H1 (cell line): ENCODE measurements around the gene GALNT7. TPM values are rescaled to one million over a fixed set of nuclear protein-coding genes. Genes with fewer than 3 reads are reported as not detected.

Experiments used
- CTCF ChIA-PET: fragments of 300-600 bp; sonication (Branson Sonifier 250); formaldehyde crosslinking; loops from one replicate; lab custom pipeline; 2021; ENCODE audit not compliant: partially characterized antibody; lab: Charles Lee
- POLR2A ChIA-PET: fragments of 300-600 bp; sonication (Branson Sonifier 250); formaldehyde crosslinking; loops from one replicate; lab custom pipeline; 2021; ENCODE audit warnings: inconsistent platforms; ENCODE audit not compliant: partially characterized antibody; lab: Charles Lee
- DNase-seq, 2 experiments: peaks; one replicate each; pipeline versions ENCODE4 v3.0.0 to v3.0.0-alpha.2; 2010 to 2022; ENCODE audit warnings: low spot score in 2 of 2, low read depth in 1 of 2, mixed read lengths in 1 of 2
- FAIRE-seq: peaks from 2 replicates; lab custom pipeline; 2011; peaks lifted over from hg19 to GRCh38; lab: Jason Lieb, UNC
- H2AFZ ChIP-seq: 2 replicates; pipeline ENCODE4 v1.8.1; 2012; ENCODE audit warnings: low read length, inconsistent platforms
- H2AK5ac ChIP-seq: 2 replicates; pipeline ENCODE4 v1.6.1; 2013; ENCODE audit warnings: low read depth, low read length
- H2BK120ac ChIP-seq: replicated peaks from 2 replicates; pipeline ENCODE3; 2013; ENCODE audit warnings: low read depth, low read length, inconsistent platforms
- H2BK12ac ChIP-seq: 2 replicates; pipeline ENCODE4 v1.6.1; 2013; ENCODE audit warnings: low read depth, low read length
- H2BK15ac ChIP-seq: 2 replicates; pipeline ENCODE4 v1.6.1; 2013; ENCODE audit warnings: low read length
- H2BK20ac ChIP-seq: 2 replicates; pipeline ENCODE4 v1.6.1; 2013; ENCODE audit warnings: low read length
- H2BK5ac ChIP-seq: 2 replicates; pipeline ENCODE4 v1.6.1; 2013; ENCODE audit warnings: low read depth, low read length
- H3K14ac ChIP-seq: 2 replicates; pipeline ENCODE4 v1.6.1; 2013; ENCODE audit warnings: inconsistent platforms; ENCODE audit not compliant: insufficient read length
- H3K18ac ChIP-seq: 2 replicates; pipeline ENCODE4 v1.6.1; 2013; ENCODE audit warnings: low read length; ENCODE audit errors: extremely low read depth
- H3K23ac ChIP-seq: 2 replicates; pipeline ENCODE4 v1.6.1; 2013; ENCODE audit warnings: inconsistent platforms; ENCODE audit not compliant: insufficient read length
- H3K23me2 ChIP-seq: 2 replicates; pipeline ENCODE4 v1.6.1; 2013; ENCODE audit warnings: low read depth, low read length
- H3K27ac ChIP-seq: 2 replicates; pipeline ENCODE4 v1.6.1; 2011; ENCODE audit warnings: low read depth, low read length, inconsistent platforms
- H3K27me3 ChIP-seq, 4 experiments: replicated peaks in 1 of 4; 1 replicate in 1 of 4; 2 replicates in 3 of 4; pipeline versions ENCODE4 v1.6.1 to v1.8.1; 2011 to 2013; ENCODE audit warnings: low read length in 3 of 4, mild to moderate bottlenecking in 3 of 4, inconsistent platforms in 2 of 4, mixed read lengths in 2 of 4, moderate library complexity in 1 of 4; ENCODE audit not compliant: control insufficient read depth in 3 of 4, insufficient read depth in 3 of 4; ENCODE audit errors: extremely low read depth in 1 of 4
- H3K36me3 ChIP-seq, 4 experiments: 2 replicates each; pipeline versions ENCODE4 v1.6.1 to v1.8.1; 2011 to 2013; ENCODE audit warnings: mild to moderate bottlenecking in 4 of 4, low read length in 3 of 4, moderate library complexity in 2 of 4, control low read depth in 1 of 4, inconsistent platforms in 1 of 4; ENCODE audit not compliant: insufficient read depth in 4 of 4, control insufficient read depth in 2 of 4
- H3K4ac ChIP-seq: replicated peaks from 2 replicates; pipeline ENCODE3; 2013; ENCODE audit warnings: low read length, low read depth, mixed read lengths, inconsistent platforms; ENCODE audit not compliant: insufficient read length
- H3K4me1 ChIP-seq, 4 experiments: replicated peaks in 1 of 4; 1 replicate in 1 of 4; 2 replicates in 3 of 4; pipeline versions ENCODE4 v1.6.1 to v1.8.1; 2011 to 2013; ENCODE audit warnings: low read length in 3 of 4, inconsistent platforms in 2 of 4, mixed read lengths in 1 of 4; ENCODE audit not compliant: insufficient read depth in 4 of 4, control insufficient read depth in 3 of 4
- H3K4me2 ChIP-seq, 2 experiments: 2 replicates each; pipeline versions ENCODE4 v1.6.1 to v1.8.1; 2011 to 2013; ENCODE audit warnings: low read depth in 2 of 2, low read length in 2 of 2, control low read depth in 1 of 2, inconsistent platforms in 1 of 2, mild to moderate bottlenecking in 1 of 2; ENCODE audit not compliant: insufficient read depth in 1 of 2
- H3K4me3 ChIP-seq, 4 experiments: fragments of 200-600, 300-600 bp in 1 of 4; sonication (generic), shearing (Covaris generic), sonication (Bioruptor Twin) in 1 of 4; 2 replicates each; pipeline versions ENCODE4 v1.5.1 to v1.8.1; 2011 to 2016; ENCODE audit warnings: low read length in 4 of 4, low read depth in 3 of 4, control low read depth in 2 of 4, inconsistent platforms in 2 of 4, mild to moderate bottlenecking in 2 of 4, mixed read lengths in 1 of 4, moderate library complexity in 1 of 4; ENCODE audit not compliant: insufficient read depth in 2 of 4; ENCODE audit errors: extremely low read depth in 1 of 4
- H3K56ac ChIP-seq: replicated peaks from 2 replicates; pipeline ENCODE3; 2013; ENCODE audit warnings: low read depth, mild to moderate bottlenecking, mixed read lengths, low read length, inconsistent platforms; ENCODE audit not compliant: insufficient read length
- H3K79me1 ChIP-seq: 2 replicates; pipeline ENCODE4 v1.6.1; 2013; ENCODE audit warnings: low read depth, low read length, control low read depth
- H3K79me2 ChIP-seq, 2 experiments: 2 replicates each; pipeline versions ENCODE4 v1.6.1 to v1.8.1; 2012 to 2013; ENCODE audit warnings: low read length in 2 of 2, mild to moderate bottlenecking in 2 of 2, inconsistent platforms in 1 of 2; ENCODE audit not compliant: insufficient read depth in 2 of 2, control insufficient read depth in 1 of 2
- H3K9ac ChIP-seq, 4 experiments: replicated peaks in 1 of 4; 1 replicate in 1 of 4; 2 replicates in 3 of 4; pipeline versions ENCODE4 v1.6.1 to v1.8.1; 2011 to 2013; ENCODE audit warnings: low read depth in 3 of 4, low read length in 3 of 4, control low read depth in 2 of 4, mild to moderate bottlenecking in 2 of 4, moderate library complexity in 2 of 4, inconsistent platforms in 1 of 4; ENCODE audit errors: extremely low read depth in 1 of 4
- H3K9me3 ChIP-seq, 2 experiments: 2 replicates each; pipeline versions ENCODE4 v1.6.1 to v1.8.1; 2012 to 2013; ENCODE audit warnings: mild to moderate bottlenecking in 2 of 2, moderate library complexity in 2 of 2, control low read depth in 1 of 2, inconsistent platforms in 1 of 2, low read depth in 1 of 2, low read length in 1 of 2, mixed read lengths in 1 of 2; ENCODE audit not compliant: insufficient read depth in 2 of 2
- H4K20me1 ChIP-seq, 2 experiments: replicated peaks in 1 of 2; 2 replicates each; pipeline versions ENCODE3 to v1.8.1; 2011 to 2013; ENCODE audit warnings: inconsistent platforms in 2 of 2, low read length in 2 of 2, mild to moderate bottlenecking in 1 of 2; ENCODE audit not compliant: insufficient read depth in 2 of 2, control insufficient read depth in 1 of 2
- H4K5ac ChIP-seq: 2 replicates; pipeline ENCODE4 v1.6.1; 2013; ENCODE audit warnings: low read length, low read depth, mixed read lengths, inconsistent platforms; ENCODE audit not compliant: insufficient read length
- H4K8ac ChIP-seq: 2 replicates; pipeline ENCODE4 v1.8.0; 2013; ENCODE audit warnings: mild to moderate bottlenecking, moderate library complexity, low read length, inconsistent platforms; ENCODE audit not compliant: insufficient read depth; ENCODE audit errors: extremely low read depth
- H4K91ac ChIP-seq: replicated peaks from 2 replicates; pipeline ENCODE3; 2013; ENCODE audit warnings: low read length, mixed read lengths, inconsistent platforms; ENCODE audit not compliant: insufficient read length
- BRCA1 ChIP-seq: IDR thresholded peaks from 2 replicates; pipeline ENCODE4 v1.6.1; 2012; ENCODE audit warnings: low read depth, low read length, improper control_type of control experiment
- CREB1 ChIP-seq: IDR thresholded peaks from 2 replicates; pipeline ENCODE4 v1.6.1; 2012; ENCODE audit warnings: inconsistent platforms
- KDM4A ChIP-seq: IDR thresholded peaks from one replicate; pipeline ENCODE4 v1.7.1; 2012; ENCODE audit warnings: low read depth, mild to moderate bottlenecking, moderate library complexity, low read length, inconsistent platforms; ENCODE audit not compliant: severe bottlenecking
- SAP30 ChIP-seq: fragments of 300-600 bp; sonication (generic); IDR thresholded peaks from 2 replicates; pipeline ENCODE4 v1.7.1; 2012; ENCODE audit warnings: low read length, moderate library complexity, mild to moderate bottlenecking, inconsistent platforms; ENCODE audit not compliant: insufficient read depth, insufficient replicate concordance
- SIRT6 ChIP-seq: IDR thresholded peaks from one replicate; pipeline ENCODE4 v1.7.1; 2012; ENCODE audit warnings: low read length, inconsistent platforms
- TAF7 ChIP-seq: optimal IDR thresholded peaks from 2 replicates; pipeline ENCODE3; 2011; ENCODE audit warnings: low read depth, mild to moderate bottlenecking, inconsistent platforms, low read length, moderate library complexity, borderline replicate concordance
- TEAD4 ChIP-seq: IDR thresholded peaks from 2 replicates; pipeline ENCODE4 v1.6.1; 2012; ENCODE audit warnings: low read depth, low read length, inconsistent platforms, mixed read lengths
- YY1 ChIP-seq: IDR thresholded peaks from 2 replicates; pipeline ENCODE4 v1.6.1; 2011; ENCODE audit warnings: low read depth, mild to moderate bottlenecking, low read length
- WGBS, 2 experiments: shearing (Covaris generic) in 1 of 2; methylation state at CpG; one replicate each; pipeline versions ENCODE4 v1.1.6 to v1.1.7; 2013 to 2015; ENCODE audit warnings: low lambda C conversion rate in 2 of 2, mixed read lengths in 2 of 2, inconsistent platforms in 1 of 2, low coverage in 1 of 2, missing lambda C conversion rate in 1 of 2; ENCODE audit not compliant: insufficient replicate concordance in 2 of 2, insufficient coverage in 1 of 2, insufficient read length in 1 of 2; ENCODE audit errors: extremely low coverage in 1 of 2, missing lambda C conversion rate in 1 of 2; 5-methylcytosine and 5-hydroxymethylcytosine counted together
- polyA plus RNA-seq, 7 experiments: library from polyadenylated mRNA; depleted of rRNA in 3 of 7; stranded (reverse) in 5 of 7; unstranded in 2 of 7; fragments of >200 nt in 5 of 7; fragments of 200-250 nt in 2 of 7; gene quantifications; 1 replicate in 5 of 7; 2 replicates in 1 of 7; 4 replicates in 1 of 7; pipeline versions ENCODE4 v1.2.1 to v1.2.3, GENCODE V29; 2011 to 2013; ENCODE audit warnings: missing spikeins in 2 of 7, mixed read lengths in 2 of 7
- total RNA-seq: library from RNA; stranded (reverse); fragmentation: NEBNext Ultra II Directional; extraction: Animal tissue kit (Norgen Biotek cat#: 25700); gene quantifications from 2 replicates; pipeline ENCODE4 v1.2.1, GENCODE V29; 2021
- TF ChIP-seq, protein P1 (sequence below), 3 experiments: IDR thresholded peaks; 1 replicate in 2 of 3; 2 replicates in 1 of 3; pipeline versions ENCODE4 v1.5.1 to v1.6.1; 2011; ENCODE audit warnings: low read length in 3 of 3, mild to moderate bottlenecking in 3 of 3, inconsistent platforms in 2 of 3, low read depth in 1 of 3, moderate library complexity in 1 of 3; ENCODE audit not compliant: insufficient read depth in 1 of 3; ENCODE audit errors: control extremely low read depth in 1 of 3

The GALNT7 gene
- total and polyA plus RNA-seq, 2 of the 8 experiments (the other 6 are each of a cell fraction or from before 2014, with no cell fraction given): 22.4 to 85.5 TPM

GRCh38 chr4:173223743-173224142 is 55.1 kb downstream of the GALNT7 start:
- H3K79me2 ChIP-seq: peaks cover 4 to 92% of the 10 kb centered on the region in 2 experiments; a peak in 3 of 4 replicates
- CTCF ChIA-PET: interaction anchor here (0.6 to 1.3 kb wide), 3 partner anchors 22 to 43 kb away, joined by 3 to 5 read pairs (median 3); no protein-coding TSS in a partner anchor
- 80% methylated on average over 3 of the region's 3 CpGs; no CpG with 5 or more reads in 1 of the 2 experiments for WGBS, 2 experiments

More at GRCh38 chr4:173223743-173224142, 55.1 kb downstream of the GALNT7 start:
- Histone ChIP-seq H3K4me3 (no peak overlapping the region), H3K9ac (no peak overlapping the region), H3K4me1 (peaks cover 3 to 9% (median 5%) of the 10 kb centered on the region in 4 experiments; a peak in 5 of 7 replicates), H2AFZ (no peak overlapping the region), H3K36me3 (no peaks in the 10 kb centered on the region), H3K56ac (no peak overlapping the region), H2BK20ac (no peak overlapping the region), H3K4me2 (no peak overlapping the region), H3K27ac (no peak overlapping the region), H4K8ac (no peak overlapping the region), H3K23ac (no peak overlapping the region), H2BK15ac (no peak overlapping the region), H3K4ac (no peak overlapping the region), H3K18ac (no peak overlapping the region), H3K14ac (no peak overlapping the region), H2AK5ac (no peak overlapping the region), H3K23me2 (no peaks in the 10 kb centered on the region), H4K20me1 (peaks cover 0 to 5% of the 10 kb centered on the region in 2 experiments), H4K91ac (no peak overlapping the region), H2BK5ac (no peak overlapping the region), H3K79me1 (peaks cover 2% of the 10 kb centered on the region; the same call in 1 of the 2 replicates), H2BK120ac (no peak overlapping the region), H4K5ac (no peak overlapping the region), H3K27me3 (no peaks in the 10 kb centered on the region), H2BK12ac (no peak overlapping the region), H3K9me3 (no peaks in the 10 kb centered on the region)
- no peak for FAIRE-seq
- POLR2A ChIA-PET: interaction anchor here (1.3 kb wide), 1 partner anchor 9 kb away, joined by 3 read pairs; no protein-coding TSS in a partner anchor
- no peak for TF ChIP-seq CREB1
- TF ChIP-seq, protein P1, sequence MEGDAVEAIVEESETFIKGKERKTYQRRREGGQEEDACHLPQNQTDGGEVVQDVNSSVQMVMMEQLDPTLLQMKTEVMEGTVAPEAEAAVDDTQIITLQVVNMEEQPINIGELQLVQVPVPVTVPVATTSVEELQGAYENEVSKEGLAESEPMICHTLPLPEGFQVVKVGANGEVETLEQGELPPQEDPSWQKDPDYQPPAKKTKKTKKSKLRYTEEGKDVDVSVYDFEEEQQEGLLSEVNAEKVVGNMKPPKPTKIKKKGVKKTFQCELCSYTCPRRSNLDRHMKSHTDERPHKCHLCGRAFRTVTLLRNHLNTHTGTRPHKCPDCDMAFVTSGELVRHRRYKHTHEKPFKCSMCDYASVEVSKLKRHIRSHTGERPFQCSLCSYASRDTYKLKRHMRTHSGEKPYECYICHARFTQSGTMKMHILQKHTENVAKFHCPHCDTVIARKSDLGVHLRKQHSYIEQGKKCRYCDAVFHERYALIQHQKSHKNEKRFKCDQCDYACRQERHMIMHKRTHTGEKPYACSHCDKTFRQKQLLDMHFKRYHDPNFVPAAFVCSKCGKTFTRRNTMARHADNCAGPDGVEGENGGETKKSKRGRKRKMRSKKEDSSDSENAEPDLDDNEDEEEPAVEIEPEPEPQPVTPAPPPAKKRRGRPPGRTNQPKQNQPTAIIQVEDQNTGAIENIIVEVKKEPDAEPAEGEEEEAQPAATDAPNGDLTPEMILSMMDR (IDR thresholded peaks at IDR 0.05; ENCODE audit: control extremely low read depth in 1 of 3, insufficient read depth in 1 of 3, low read depth in 1 of 3, low read length in 3 of 3): no peak
- no peak for TF ChIP-seq SIRT6
- TF ChIP-seq KDM4A: no peak
- TF ChIP-seq BRCA1: no peak
- TF ChIP-seq YY1: no peak
- no peak for TF ChIP-seq TAF7
- TF ChIP-seq TEAD4: no peak
- no peak for TF ChIP-seq SAP30
- DNase-seq: no peak
